Activated effector memory CD4-positive, alpha-beta T cell treated with anti-CD3 and anti-CD28 coated beads, Interleukin-2, amount 50 U/mL, for 16 hours (primary cell): Measurements from ENCODE around the gene PTGDR2.
"Not testable (repeated sequence)": the region's sequence is repeated elsewhere in the genome, so short reads cannot be mapped to it uniquely, and the experiment has no call there.

ENCODE experiments used
- DNase-seq: peaks from one replicate; pipeline ENCODE4 v3.0.0-alpha.2; 2020

PTGDR2 gene

GRCh38 chr11:60841797-60842667 is 13.7 kb downstream of the PTGDR2 start, which contains the start of gene CCDC86:
Gene CCDC86, plus strand, starts transcription at chr11:60842113. Its CDS starts 12 bp downstream, at chr11:60842125.
- DNase-seq = peak; percentile 100

- DNase-seq = no peak
Measured at GRCh38 chr11:60840470-60841430, 15.0 kb downstream of the PTGDR2 start.

GRCh38 chr11:60838132-60838531 is 17.6 kb downstream of the PTGDR2 start:
- DNase-seq = no peak

DNA sequence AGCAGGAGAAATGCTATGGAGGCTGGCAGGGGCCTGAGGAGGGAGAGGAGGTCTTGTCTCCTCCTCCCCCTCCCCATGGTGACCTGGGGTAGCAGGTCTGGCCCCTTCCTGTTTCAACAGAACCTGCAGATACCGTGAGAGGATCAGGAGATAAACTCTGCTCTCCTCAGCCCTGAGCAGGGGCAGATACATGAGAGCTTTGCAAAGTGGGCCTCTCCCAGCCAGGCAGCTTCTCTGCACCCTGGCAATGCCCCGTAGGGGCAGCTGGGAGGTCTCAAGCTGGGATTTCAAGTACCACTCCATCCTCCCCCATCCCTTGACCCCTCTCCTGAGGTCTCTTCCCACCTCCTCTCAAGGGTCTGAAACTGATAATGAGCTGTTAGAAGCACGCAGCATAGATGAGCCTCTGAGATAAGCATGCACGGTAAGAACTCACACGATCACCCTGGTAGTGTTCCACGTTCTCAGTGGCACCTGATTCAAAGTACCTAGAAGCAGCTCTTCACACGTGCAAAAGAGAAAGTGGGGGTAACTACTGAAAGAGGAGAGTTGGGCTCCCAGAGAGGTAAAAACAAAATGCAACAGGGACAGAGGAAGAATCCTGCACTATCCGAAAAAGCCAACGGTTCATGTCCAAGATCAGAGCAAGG is 18.8 kb downstream of the PTGDR2 start:
- DNase-seq = no peak

GRCh38 chr11:60835534-60835846 is 20.3 kb downstream of the PTGDR2 start:
- DNase-seq = no peak

GRCh38 chr11:60834742-60835533 is 20.8 kb downstream of the PTGDR2 start:
- no peak for DNase-seq

GRCh38 chr11:60831501-60832079 is 24.2 kb downstream of the PTGDR2 start:
- DNase-seq = no peak

GRCh38 chr11:60831143-60831500 is 24.6 kb downstream of the PTGDR2 start:
- peak; percentile 92 for DNase-seq

DNA sequence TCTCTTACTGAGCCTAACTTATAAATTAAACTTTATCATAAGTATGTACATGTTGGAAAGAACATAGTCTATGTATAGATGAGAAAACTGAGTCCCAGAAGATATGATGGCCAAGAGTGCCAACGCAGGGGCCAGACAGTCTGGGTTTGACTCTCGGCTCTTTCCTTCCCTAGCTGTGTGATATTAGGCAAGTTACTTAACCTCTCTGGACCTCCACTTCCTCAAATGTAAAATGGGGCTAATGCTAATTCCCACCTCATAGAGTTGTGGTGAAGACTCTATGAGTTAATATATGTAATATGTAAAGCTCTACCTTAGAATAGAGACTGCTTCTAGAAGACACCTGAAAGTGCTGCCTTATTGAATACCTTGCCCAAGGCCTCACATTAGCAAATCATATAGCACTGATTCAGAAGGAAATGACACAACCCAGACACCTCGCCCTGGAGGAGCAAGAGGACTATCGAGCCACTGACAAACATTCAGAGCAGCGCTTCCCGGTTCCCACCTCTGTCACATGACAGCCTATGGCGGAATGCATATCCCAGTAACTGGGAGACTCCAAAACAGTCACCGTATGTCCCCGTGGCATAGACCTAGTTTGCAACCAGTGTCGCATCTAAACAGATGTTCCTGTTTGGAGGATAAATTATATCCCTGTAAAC is 25.1 kb downstream of the PTGDR2 start:
- DNase-seq = no peak

DNA sequence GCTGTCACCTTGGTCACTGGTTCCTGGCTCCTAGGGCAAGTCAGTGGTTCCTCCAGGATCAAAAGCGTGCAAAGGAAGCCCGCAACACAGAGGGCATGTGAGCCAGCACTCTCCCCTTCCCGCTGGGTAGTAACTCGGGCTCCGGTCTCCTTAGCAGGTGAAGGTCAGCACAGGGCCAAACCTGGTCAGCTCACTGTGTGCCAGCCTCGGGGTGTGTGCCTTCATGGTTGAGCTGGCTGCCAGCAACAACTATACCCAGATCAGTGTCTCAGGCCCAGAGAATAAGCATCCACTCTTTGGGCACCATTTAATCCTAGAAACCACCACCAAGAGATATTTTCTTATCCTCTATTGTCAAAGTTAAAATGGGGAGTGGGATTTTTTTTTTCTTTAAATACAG is 30.0 kb downstream of the PTGDR2 start:
- no peak for DNase-seq

GRCh38 chr11:60825118-60825517 is 30.6 kb downstream of the PTGDR2 start:
- no peak for DNase-seq

- DNase-seq = not testable (repeated sequence)
Measured at GRCh38 chr11:60823745-60824306, 31.9 kb downstream of the PTGDR2 start.

DNA sequence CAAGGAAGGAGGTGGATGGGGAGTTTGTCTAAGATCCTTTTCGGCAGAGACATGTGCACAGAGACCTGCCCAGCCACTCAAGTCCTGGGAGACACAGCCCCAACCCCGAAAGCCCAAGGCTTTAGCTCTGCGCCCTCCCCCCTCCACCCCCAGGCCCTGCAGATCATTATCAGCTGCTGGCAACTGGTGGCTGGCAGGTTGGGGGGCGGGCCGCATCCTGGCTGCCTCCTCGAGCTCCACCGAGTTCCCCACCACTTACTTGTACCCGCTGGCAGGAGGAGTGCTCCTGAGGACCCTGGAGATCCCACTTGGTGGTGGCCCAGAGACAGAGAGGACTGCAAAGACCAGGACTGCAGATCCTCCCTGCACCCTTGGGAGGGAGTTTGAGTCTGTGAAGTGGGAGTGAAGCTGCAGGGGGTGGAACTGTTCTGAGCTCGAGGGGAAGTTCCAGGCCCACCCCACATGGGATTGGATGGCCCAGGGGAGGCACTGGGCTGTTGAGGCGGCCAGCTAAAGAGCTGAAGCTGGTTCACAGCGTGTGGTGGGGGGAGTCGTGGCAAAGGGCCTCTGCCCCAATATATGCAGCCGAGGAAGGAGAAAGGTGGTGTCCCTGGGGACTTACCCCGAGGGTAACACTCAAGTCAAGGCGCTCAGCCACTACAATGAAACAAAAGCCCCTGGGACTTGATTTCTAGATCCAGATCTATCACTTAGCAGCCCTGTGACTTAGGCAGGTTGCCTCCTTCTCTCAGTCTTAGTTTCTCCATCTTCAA is 33.7 kb downstream of the PTGDR2 start:
- DNase-seq = no peak

DNA sequence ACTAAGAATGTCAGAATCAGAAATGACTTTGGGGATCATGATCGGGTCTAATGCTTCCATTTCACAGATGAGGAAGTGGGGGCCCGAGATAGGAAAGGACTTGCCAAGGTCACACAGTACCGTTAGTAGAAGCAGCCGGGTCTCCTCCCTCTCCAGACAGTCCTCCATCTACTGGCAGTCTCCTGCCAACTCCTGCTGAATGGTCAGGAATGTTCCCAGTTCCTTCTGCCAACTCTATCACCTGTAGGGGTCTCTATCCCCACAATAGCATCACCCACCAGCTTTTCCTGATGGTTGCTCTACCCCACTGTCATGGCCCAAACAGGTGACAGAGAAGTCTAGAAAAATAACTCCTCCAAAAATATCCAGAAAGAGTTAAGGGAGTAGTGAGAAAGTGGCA is 37.7 kb downstream of the PTGDR2 start:
- DNase-seq = no peak

DNA sequence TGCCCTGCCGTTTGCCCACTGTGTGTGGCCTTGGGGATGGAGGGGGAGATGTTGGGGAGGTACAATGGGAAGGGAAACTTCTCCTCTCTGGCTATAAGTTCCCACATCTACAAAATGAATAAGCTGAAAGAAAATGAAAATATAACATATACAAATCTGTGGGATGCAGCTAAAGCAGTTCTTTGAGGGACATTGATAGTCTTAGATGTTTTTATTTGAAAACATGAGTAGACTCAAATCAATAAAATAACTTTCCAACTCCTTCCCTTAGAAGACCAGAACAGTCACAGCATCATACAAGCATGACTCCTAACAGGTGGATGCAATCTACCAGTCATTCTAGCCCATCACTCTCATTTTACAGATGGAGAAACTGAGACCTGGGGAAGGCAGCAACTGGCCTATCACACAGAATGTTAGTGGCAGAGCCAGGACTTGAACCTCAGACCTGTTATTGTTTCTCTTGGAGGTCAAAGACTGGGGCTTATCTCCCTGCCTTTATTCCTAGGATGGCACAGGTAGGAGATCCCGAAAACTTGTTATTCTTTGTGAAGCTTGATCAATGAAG is 39.1 kb downstream of the PTGDR2 start:
- no peak for DNase-seq

- DNase-seq = no peak
Measured at GRCh38 chr11:60814112-60814511, 41.6 kb downstream of the PTGDR2 start.

DNA sequence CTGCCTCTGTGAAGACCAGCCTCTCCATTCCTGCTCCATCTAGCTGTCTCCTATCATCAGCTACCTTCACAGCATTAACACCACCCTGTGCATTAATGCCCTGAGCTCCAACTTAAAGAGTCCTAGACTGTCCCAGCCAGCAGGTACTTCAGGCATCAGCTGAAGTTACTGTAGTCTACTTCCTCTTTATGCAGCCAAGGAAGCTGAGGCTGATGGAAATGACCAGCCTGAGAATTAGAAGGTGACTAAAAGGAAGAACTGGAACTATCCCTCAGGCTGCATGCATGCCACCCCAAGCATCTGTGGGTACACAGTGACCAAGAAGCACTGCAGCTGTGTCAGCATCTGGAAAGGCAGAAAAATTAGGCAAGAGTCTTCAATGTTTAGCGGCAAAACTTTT is 42.4 kb downstream of the PTGDR2 start:
- no peak for DNase-seq

GRCh38 chr11:60810569-60810968 is 45.2 kb downstream of the PTGDR2 start:
- DNase-seq = no peak

- DNase-seq = no peak
Measured at GRCh38 chr11:60810151-60810550, 45.6 kb downstream of the PTGDR2 start.

DNA sequence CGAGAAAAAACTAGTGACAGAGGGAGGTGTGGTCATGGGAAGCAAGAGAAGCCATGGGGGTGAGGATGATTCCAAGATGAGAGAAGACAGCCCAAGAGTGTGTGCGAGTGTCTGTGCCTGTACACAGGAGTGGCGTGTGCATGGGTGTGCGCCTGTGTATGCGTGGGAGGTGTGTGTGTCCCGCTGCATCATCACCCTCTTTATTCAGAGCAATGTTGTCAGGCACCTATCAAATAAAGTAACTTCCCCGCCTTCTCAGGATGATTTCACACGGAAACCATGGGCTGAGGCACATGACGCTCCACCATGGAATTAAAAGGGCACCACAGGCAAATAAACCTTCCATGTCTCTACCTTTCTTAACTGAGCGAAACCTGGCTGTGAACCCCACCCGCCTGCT is 46.1 kb downstream of the PTGDR2 start:
- no peak for DNase-seq
